GM20000 (cell line): ENCODE data around the gene ARHGAP35.

Experiments used
- DNase-seq: peaks from one replicate; pipeline ENCODE4 v3.0.0; 2012; ENCODE audit warnings: low spot score
- TF ChIP-seq, protein P1 (sequence below): IDR thresholded peaks from 2 replicates; pipeline ENCODE4 v1.5.1; 2012; ENCODE audit warnings: mild to moderate bottlenecking, control low read depth; ENCODE audit errors: extremely low read depth, missing control alignments

Gene ARHGAP35

DNA sequence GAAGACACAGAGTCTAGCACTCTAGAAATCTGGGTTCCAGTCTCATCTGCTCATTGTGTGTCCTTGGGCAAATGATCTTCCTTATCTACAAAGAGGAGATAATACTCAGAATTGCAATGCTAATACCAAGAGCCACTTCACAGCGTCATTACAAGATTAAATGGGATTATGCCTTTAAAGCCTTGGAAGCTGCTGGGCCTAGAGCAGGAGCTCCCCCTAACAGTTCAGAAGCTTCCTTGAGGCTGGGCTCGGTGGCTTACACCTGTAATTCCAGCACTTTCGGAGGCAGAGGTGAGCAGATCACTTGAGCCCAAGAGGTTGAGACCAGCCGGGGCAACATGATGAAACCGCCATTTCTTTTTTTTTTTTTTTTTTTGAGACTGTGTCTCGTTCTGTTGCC, 37.7 kb upstream of the ARHGAP35 start:
- TF ChIP-seq, protein P1, sequence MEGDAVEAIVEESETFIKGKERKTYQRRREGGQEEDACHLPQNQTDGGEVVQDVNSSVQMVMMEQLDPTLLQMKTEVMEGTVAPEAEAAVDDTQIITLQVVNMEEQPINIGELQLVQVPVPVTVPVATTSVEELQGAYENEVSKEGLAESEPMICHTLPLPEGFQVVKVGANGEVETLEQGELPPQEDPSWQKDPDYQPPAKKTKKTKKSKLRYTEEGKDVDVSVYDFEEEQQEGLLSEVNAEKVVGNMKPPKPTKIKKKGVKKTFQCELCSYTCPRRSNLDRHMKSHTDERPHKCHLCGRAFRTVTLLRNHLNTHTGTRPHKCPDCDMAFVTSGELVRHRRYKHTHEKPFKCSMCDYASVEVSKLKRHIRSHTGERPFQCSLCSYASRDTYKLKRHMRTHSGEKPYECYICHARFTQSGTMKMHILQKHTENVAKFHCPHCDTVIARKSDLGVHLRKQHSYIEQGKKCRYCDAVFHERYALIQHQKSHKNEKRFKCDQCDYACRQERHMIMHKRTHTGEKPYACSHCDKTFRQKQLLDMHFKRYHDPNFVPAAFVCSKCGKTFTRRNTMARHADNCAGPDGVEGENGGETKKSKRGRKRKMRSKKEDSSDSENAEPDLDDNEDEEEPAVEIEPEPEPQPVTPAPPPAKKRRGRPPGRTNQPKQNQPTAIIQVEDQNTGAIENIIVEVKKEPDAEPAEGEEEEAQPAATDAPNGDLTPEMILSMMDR = no peak

DNA sequence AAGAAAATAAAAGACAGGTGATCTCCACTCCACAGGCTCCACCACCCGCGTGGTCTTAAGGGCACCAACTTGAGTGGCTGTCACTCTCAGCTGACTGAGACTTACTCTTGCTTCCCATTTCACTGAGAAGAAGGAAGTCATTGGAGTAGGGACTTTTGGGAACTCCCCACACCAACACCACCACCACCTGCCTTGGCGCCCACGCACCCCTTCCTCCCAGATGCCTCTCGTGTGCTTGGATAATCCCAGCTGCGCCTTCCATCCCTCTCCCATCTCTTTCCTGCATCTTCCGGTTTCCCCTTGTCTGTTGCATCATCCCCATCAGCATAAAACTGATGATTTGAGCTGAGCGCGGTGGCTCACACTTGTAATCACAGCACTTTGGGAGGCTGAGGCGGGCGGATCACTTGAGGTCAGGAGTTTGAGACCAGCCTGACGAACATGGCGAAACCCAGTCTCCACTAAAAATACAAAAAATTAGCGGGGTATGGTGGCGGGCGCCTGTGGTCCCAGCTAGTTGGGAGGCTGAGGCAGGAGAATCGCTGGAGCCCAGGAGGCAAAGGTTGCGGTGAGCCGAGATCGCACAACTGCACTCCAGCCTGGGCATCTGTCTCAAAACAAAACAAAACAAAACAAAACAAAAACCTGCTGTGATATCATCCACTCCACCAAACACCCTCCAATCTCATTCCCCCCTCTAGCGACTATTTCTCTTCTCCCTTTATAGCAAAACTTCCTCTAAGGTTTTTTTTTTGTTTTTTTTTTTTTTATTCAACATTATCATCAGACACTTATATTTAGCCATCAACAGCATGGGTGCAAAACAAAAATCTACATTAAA, 35.7 kb upstream of the ARHGAP35 start:
- peak; percentile 60 for DNase-seq
- TF ChIP-seq, protein P1 = no peak

More for the DNA sequence above, 37.7 kb upstream of the ARHGAP35 start:
- no peak for DNase-seq

DNA sequence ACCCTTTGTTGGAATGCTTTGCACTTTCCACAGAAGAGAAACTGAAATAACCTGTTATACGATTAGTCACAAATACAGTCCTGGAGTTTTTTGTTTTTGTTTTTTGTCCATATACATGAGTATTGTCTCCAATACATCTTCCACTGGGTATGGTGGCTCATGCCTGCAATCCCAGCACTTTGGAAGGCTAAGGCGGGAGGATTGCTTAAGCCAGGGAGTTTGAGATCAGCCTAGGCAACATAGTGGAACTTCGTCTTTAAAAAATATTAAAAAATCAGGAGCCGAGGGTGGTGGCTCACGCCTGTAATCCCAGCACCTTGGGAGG, 35.1 kb upstream of the ARHGAP35 start:
- TF ChIP-seq, protein P1 = no peak
- DNase-seq = no peak

DNA sequence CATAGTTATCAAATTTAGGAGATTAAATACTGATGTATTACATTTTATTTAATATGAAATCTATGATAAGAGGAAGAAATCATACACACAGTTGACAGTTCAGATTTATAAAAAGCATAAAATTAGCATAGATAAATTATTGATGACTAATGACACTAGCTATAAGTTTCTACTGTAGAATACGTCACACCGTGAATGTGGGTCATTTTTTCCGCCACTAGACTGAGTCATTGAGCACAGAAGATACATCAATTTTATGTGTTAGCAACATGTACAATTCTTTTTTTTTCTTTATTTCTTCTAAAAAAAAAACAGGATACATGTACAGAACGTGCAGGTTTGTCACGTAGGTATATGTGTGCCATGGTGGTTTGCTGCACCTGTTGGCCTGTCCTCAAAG, 32.3 kb upstream of the ARHGAP35 start:
- TF ChIP-seq, protein P1 = no peak
- DNase-seq = no peak

DNA sequence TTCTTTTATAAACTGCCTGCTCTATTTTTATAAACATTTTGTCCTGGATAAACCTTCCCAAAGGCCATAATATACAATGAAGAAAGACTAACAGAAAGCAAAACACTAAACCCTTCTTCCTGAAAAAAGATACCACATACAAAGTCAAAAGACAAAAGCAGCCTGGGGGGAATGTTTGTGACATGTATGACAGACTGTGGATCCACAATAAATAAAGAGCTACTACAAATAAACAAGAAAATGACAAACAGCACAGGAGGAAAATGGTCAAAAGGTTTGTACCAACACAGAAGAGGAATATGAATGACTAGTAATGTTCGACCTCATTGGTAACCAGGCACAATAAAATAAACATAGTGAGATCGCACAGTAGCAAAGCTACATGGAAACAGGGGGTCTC, 29.9 kb upstream of the ARHGAP35 start:
- DNase-seq = no peak
- TF ChIP-seq, protein P1 = no peak

DNA sequence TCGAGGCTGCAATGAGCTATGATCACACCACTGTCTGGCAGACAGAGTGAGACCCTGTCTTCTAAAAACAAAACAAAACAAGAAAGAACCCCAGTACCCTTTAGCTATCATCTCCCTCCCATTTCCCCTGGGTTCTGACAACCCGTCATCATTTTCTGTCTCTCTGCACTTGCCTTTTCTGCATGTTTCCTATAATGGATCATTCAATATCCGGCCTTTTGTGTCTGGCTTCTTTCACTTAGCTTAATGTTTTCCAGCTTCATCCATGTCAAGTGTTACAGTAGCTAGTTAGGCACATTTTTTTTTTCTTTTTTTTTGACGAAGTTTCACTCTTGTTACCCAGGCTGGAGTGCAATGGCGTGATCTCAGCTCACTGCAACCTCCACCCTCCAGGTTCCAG, 26.7 kb upstream of the ARHGAP35 start:
- TF ChIP-seq, protein P1 = no peak

DNA sequence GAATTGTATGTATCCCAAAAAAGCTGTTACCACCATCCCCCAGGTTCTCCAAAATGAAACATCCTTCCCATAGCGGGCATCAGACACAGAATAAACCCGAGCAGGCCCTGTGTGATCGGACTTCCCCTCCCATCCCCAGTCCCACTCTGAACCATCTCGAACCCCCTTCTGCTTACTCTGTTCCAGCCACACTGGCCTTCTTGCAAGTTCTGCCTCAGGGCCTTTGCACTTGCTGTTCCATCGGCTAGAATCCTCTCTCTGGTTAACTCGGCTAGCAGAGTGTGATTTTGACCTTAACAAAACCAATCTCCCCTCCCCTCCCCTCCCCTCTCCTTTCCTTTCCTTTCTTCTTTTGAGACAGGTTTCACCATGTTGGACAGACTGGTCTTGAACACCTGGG, 25.8 kb upstream of the ARHGAP35 start:
- TF ChIP-seq, protein P1 = no peak

More for the DNA sequence above, 26.7 kb upstream of the ARHGAP35 start:
- no peak for DNase-seq

More for the DNA sequence above, 25.8 kb upstream of the ARHGAP35 start:
- no peak for DNase-seq
